A549 treated with RU486 at 1 μM for 4 hours (cell line): Measurements from ENCODE around the gene TP53TG3. TPM values are rescaled to one million over a fixed set of nuclear protein-coding genes. Genes with fewer than 3 reads are reported as not detected.

ENCODE experiments used
- total RNA-seq: library from RNA; stranded (reverse); fragments of 200-300 nt; extraction: Qiagen RNA extraction; gene quantifications from 5 replicates; pipeline ENCODE4 v1.2.3, GENCODE V29; 2022; ENCODE audit warnings: low read depth

TP53TG3 gene
- 0.42 to 0.82 TPM (median 0.45 TPM) in 3 of 5 replicates, not detected in the others for total RNA-seq

GRCh38 chr16:32676065-32676464 lies at the start of gene TP53TG3:
TP53TG3 (minus strand) TSS chr16:32676165; CDS start chr16:32676097, 68 bp downstream.

